GM12878 (cell line): ENCODE results near the gene BRCA2.

Source experiments
- CEBPZ ChIP-seq: fragments of 150-350 bp; IDR thresholded peaks from 2 replicates; pipeline ENCODE4 v1.6.1; 2016; ENCODE audit warnings: low read depth, low read length
- CTCF ChIP-seq, 3 experiments: IDR thresholded peaks in 2 of 3; conservative IDR thresholded peaks in 1 of 3; 2 replicates each; pipeline ENCODE4 v1.5.1; 2011; ENCODE audit warnings: low read depth in 3 of 3, low read length in 3 of 3, mild to moderate bottlenecking in 3 of 3, control low read depth in 2 of 3, moderate library complexity in 2 of 3, inconsistent platforms in 1 of 3, mixed read lengths in 1 of 3; ENCODE audit not compliant: control insufficient read depth in 2 of 3, insufficient read depth in 1 of 3; ENCODE audit errors: extremely low read depth in 1 of 3
- NFYA ChIP-seq: IDR thresholded peaks from 2 replicates; pipeline ENCODE4 v1.6.1; 2011; ENCODE audit warnings: low read depth, mild to moderate bottlenecking, low read length, improper control_type of control experiment, borderline replicate concordance
- RAD21 ChIP-seq: IDR thresholded peaks from 2 replicates; pipeline ENCODE4 v1.6.1; 2011; ENCODE audit warnings: mild to moderate bottlenecking, low read depth, low read length, moderate library complexity; ENCODE audit not compliant: insufficient read depth
- SIN3A ChIP-seq: IDR thresholded peaks from 2 replicates; pipeline ENCODE4 v1.6.1; 2012; ENCODE audit warnings: low read depth, low read length, improper control_type of control experiment
- YY1 ChIP-seq: IDR thresholded peaks from 2 replicates; pipeline ENCODE4 v1.6.1; 2011; ENCODE audit warnings: low read depth, mild to moderate bottlenecking, low read length

DNA sequence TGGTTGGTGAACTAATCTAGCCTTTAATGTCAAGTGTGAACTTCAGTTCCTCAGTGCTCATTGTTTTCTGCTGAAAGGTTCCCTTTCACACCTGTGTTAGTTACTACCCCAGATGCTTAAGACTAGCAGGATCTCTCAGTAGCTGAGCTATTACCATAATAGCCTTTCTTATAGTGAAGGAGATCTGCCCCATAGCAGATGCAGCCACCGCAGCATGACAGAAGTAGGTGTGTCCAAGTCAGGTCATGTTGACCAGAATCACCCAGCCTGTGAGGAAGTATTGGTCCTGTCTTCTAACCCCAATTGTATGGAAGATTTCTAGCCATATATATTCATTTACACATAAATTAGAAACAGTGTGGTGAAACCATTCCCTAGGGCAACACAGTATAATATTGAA is 37.5 kb upstream of the BRCA2 start:
- TF ChIP-seq CEBPZ (no peak), RAD21 (no peak), CTCF (IDR thresholded peaks at IDR 0.05 in 2 of 3, conservative IDR thresholded peaks at IDR 0.05 in 1 of 3; ENCODE audit: control insufficient read depth in 2 of 3, extremely low read depth in 1 of 3, insufficient read depth in 1 of 3, low read depth in 3 of 3, low read length in 3 of 3) (no peak), SIN3A (no peak), NFYA (no peak), YY1 (no peak)
